Brain pericyte (primary cell): ENCODE results near the gene PFN2.
"Not testable (repeated sequence)": the region's sequence is repeated elsewhere in the genome, so short reads cannot be mapped to it uniquely, and the experiment has no call there.

Experiments
- DNase-seq: peaks from one replicate; pipeline ENCODE4 v3.0.0-alpha.2; 2012; ENCODE audit warnings: low read depth, low spot score

The PFN2 gene, protein sequence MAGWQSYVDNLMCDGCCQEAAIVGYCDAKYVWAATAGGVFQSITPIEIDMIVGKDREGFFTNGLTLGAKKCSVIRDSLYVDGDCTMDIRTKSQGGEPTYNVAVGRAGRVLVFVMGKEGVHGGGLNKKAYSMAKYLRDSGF

DNA sequence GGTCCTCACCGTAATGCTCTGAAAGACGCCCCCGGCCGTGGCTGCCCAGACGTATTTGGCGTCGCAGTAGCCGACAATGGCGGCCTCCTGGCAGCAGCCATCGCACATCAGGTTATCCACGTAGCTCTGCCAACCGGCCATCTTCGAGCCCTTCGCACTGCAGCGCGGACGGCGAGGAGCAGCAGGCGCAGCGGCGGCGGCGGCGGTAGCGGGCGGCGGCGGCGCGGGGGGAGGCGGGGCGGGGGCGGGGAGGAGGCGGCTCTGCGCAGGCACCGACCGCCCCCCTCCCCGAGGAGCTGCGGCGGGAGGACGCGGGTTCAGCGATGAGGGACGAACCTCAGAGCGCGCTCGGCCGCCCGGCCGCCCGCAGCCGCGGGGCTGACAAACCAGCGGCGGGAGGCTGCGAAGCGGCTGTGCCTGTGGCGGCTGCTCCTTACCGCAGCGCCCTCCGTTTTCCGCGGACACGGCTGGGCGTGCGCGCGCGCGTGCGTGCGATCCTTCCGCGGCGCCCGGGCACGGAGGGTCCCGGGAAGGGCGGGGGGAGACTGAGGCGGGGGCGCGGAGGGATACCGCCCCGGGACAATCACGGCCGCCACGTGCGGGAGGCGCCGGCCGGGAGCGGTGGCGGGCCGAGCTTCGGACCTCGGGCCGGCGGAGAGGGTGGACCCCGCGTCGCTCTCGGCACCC is at the start of gene PFN2:
TSS of gene PFN2 (minus strand) at position 180 of the 687 bp plus-strand sequence. CDS start at position 141, 39 bp downstream.
- DNase-seq: peak; percentile 47

DNA sequence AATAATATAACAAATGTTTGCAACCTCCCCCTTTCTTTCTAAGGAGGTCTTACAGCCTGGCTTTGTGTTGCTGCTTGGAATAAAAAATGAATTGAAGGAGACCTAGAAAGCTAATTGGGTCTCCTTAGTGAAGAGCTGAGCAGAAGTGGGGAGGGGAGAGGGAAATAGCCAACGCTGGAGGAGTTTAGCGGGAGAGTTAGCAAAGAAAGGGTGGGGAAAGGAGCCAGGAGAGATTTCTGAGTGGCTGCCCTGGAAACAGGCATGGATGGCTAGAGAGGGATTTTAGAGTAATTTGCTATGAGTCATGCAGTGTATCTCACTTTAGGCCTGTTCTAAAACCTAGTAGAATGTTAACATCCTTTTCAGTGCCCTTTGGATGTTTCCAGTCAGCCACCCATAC is 45.2 kb upstream of the PFN2 start:
- no peak for DNase-seq

DNA sequence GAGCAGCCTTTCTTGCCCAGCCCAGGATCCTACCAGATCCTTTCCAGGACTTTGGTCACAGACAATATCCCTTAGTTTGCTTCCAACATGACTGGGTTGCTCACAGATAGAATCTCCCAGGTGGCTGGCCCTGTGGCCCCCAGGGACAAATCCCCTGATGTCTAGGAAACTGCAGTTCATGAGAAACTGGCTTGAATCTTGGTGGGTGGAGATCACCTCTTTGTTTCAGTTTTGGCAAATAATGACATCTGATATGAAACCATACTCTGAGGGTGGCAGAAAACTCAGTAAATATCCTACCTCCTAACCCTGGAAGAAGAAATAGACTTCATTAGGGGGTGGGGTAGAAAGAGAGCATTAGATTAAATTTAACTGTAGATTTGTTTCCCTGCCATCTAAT is 44.1 kb upstream of the PFN2 start:
- no peak for DNase-seq

DNA sequence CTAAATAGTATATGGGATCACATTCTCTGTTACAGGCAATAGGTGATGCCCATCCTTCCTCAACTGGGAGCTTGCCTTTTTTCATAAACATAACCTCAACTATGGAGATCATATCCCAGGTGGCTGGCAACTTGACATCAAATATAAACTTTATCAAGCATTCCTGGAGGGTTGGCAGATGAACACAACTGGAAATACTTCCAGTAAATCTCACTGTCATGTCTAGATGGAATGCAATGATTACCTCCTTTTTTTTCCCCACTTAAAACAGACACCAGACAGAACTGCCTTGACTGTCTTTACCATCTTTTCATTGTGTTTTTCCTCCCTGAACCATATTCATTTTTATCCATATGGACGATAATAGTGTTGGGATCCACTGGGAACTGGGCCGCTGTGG is 43.1 kb upstream of the PFN2 start:
- no peak for DNase-seq

DNA sequence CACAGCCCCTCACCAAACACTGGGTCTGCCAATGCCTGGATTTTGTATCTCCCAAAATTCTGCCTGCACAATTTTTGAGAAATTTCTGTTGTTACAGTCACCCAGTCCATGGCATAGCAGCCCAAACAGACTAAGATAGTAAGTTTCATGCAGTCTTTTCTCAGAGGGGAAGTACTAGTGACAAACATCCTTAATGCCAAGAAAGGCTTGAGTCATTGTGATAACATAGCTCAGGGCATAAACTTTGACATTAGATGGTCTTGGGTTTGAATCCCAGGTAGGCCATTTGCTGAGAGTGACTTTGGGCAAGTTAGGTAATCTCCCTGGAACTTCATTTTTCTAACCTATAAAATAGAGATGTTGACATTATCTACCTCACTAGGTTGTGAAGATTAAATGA is 36.1 kb upstream of the PFN2 start:
- no peak for DNase-seq

DNA sequence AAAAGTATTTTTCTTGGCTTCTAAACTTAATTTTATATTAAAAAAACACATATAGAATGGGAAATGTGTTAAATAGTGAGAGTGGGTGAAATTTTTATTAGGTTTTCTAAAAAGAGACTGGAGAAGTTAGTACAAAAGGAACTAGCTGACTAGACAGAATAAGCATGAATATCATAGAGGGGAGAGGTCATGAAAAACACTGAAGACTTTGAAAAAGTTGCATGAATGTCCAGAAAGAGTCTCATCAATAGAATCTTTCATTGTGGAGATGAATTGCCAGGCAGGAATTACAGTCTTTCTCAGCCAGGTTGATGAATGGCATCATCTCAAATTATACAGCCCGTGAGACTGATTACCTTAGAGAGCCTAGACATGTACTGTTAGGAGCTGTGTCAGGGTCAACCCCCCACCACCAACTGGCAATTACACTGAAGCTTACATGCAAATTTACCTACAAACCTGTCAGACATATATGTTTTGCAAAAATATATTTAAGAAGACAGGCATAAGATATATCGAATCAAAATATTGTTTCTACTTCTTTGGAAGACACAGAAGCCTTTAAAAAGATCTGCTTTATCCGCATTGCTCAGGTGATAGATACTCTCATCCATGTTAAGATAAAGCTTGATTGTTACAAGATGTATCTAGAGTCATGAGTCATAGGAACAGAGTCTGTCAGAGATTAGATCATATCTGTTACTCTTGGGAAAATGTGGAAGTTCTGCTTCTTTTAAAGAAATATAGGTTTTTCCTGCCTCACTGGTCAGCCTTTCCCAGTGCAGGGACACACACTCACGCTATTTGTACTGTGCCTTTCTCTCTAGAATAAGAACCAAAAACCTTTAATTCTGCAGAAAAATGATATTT is 34.8 kb upstream of the PFN2 start:
- peak; percentile 12 for DNase-seq

DNA sequence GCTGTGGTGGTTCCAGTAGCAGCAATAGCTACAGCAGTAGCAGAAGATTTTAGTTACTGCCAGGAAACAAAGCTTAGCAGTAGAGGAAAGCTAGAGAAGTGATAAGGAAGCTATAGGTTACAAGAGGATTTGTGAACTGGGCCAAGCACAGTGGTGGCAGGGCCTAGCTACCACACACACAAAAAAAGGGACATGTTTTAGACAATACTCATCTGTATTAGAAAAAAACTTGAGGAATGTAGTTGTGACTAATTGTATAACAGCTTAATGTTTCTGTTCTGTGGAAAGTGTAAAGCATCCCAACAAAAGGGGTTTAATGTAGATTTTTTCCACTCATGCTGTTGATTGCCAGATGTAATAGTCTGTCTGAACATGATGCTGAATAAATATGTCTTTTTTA is 29.9 kb upstream of the PFN2 start:
- DNase-seq: no peak

DNA sequence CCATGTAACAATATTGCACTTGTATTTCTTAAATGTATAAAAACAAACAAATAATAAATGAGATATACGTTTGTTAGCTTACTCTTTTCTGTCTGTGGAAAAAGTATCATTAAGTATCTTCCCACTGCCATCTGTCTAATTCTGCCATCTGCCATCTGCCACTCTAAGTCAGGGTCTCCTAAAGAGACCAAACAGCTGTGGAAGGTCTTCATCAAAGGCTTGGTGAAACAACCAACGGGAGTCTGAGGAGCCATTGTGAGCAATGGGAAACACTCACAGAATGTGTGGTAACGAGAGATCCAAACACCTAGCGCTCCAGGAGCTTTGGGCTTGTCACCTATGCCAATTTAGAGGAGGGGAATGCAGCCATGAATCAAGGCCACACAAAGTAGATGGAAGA is 28.7 kb upstream of the PFN2 start:
- no peak for DNase-seq

DNA sequence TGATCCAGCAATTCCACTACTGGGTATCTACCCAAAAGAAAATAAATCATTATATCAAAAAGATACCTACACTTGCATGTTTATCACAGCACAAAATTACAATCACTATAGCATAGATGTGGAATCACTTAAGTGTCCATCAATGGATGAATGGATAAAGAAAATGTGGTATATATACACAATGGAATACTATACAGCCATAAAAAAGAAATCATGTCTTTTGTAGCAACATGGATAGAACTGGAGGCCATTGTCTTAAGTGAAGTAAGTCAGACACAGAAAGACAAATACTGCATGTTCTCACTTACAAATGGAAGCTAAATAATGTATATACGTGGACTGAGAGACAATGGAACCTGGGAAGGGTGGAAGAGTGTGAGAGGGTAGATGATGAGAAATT is 28.3 kb upstream of the PFN2 start:
- DNase-seq: no peak

DNA sequence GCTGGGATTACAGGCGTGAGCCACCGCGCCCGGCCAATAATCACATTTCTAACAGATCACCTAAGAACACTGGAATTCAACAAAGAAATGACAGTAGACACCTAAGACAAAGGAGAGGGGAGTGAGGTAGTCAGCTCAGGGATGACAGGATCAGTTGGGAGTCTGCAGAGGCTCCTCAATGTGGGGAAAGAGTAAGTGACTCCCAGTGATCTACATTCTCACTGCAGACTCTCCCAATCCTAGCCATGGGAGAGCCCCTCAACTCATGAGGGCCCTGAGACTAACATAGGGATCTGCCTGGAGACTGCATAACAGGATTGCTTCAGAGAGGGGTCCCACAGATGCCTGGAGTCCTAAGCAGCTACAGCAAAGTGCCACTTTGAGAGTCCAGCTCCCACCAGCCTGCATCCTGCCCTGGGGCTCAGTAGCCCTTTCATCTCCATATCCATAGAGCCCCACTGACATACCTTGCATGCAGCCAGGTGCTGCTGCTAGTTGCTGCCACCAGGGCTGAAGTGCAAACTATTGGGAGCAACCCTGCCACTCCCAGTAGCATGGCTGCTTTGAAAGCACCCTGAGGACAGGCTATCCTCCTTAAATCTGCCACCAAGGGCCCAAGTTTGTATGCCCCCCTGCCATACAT is 21.8 kb upstream of the PFN2 start:
- DNase-seq: no peak

DNA sequence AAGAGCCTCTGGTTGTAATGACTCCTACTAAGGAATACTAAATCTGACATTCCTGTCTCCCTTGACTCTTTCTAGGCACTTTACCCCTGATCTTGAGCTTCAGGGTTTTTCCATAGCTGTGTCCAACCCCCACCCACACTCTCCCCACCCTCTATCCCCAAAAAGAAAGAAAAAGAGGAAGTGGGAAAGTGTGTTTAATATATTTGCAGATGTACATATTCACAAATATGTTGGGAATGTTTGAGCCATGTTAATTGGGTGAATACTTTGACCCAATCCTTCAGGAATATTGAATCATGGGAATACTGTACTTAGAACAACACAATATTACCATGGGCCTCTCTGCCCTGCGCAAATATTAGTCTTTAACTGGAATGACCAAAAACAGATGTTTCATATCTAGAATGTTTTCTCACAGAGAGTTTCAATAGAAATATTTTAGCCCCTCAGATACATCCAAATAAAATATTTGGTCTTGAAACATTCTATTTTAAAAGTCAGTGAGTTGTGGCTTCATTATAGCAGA is 19.8 kb upstream of the PFN2 start:
- no peak for DNase-seq

DNA sequence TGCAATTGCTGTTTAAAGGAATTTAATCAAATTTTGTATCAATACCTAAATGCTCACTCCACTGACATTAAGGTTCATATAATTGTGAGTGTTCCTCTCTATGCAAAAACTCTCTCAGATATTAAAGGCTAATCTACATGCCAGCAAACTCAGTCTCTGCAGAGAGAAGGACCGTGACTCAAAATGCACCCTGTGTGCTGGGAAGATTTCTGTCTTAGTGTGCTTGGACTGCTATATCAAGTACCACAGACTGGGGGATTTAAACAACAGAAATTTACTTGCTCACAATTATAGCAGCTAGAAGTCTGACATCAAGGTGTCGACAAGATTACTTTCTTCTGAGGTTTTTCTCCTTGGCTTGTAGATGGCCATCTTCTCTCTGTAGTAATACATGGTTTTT is 18.6 kb upstream of the PFN2 start:
- no peak for DNase-seq

DNA sequence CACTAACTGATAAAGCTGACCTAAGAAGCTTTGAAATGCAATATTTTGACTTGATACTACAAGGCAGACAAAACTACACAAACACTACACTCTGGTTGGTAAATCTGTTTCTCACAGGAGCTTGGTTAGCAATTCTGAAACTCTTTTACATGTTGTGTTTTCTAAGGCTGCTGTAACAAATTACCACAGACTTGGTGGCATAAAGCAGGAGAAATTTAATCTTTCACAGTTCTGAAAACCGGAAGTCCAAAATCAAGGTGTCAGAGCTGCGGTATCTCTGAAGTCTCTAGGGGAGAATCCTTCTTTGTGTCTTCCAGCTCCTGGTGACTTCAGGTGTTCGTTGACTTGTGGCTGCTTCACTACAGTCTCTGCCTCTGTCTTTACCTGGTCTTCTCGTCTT is 12.9 kb upstream of the PFN2 start:
- DNase-seq: no peak

DNA sequence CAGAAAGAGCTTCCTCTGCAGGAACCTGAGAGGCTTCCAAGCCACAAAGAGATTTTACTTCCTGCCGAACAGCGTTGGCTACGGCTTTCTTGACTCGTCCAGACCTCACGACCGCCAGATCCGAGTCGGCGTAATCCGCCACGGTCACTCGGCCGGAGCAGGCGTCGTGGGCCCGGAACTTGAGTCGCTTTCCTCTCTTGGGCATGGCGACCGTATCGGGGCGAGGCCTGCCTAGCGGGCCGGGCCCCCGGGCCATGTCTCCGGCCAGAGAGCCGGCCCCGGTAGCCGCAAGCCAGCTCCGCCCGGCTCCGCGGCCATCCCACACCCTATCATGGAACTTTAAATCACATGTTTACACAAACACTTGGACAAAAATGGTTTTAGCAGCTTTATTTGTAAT is 12.4 kb upstream of the PFN2 start:
- DNase-seq: not testable (repeated sequence)

DNA sequence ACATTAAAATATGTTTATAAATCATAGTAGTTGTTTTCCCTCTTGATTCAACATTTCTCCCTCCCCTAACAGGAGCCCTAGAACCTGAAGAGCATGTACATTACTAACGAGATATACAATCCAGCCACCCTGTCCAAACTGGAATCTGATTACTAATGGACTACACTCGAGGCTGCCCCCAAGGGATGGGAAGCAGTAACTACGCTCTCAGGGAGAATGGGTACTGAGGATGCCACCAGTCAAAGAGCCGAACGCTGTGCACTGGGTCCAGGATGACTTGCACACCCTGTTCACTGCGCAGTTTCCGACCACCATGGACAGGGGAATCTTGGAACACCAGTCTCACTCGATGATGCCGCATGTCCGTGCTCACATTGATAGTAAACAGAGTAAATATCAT is 11.3 kb upstream of the PFN2 start:
- DNase-seq: not testable (repeated sequence)

DNA sequence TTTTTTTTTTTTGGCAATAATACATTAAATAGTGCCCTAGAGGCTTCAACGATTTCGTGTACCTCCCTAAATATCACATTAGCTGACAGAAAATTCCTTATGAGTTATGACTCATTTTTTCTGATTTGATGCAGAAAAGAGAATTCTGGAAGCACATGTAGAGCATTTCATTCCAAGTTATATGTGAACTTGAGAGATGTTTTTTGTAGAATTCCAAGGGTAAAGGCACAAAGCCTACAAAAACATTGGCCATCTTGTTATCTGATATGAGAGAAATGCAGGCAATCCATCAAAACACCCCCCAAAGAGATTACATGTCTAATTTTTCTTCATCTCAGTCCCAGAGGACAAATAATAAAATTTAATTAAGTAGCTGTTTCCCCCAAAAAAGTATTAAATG is 6.7 kb upstream of the PFN2 start:
- DNase-seq: no peak

DNA sequence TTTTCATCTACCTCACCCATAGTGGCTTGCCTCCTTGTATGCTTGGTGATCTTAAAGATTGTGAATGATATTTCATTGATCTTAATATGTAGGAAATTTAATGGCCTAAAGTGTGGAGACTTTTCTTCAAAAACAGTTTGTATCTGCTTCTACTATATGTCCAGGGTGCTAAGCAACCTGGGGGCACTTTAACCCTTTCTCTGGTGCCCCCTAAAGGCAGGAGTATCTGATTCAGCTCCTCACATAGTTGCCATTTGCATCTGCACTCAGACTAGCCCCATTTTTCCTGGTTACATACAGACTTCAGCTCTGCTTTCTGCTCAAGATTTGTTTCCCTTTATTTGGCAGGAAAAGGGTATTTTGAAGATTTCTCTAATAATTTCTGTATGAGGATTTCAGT is 5.2 kb upstream of the PFN2 start:
- DNase-seq: no peak

DNA sequence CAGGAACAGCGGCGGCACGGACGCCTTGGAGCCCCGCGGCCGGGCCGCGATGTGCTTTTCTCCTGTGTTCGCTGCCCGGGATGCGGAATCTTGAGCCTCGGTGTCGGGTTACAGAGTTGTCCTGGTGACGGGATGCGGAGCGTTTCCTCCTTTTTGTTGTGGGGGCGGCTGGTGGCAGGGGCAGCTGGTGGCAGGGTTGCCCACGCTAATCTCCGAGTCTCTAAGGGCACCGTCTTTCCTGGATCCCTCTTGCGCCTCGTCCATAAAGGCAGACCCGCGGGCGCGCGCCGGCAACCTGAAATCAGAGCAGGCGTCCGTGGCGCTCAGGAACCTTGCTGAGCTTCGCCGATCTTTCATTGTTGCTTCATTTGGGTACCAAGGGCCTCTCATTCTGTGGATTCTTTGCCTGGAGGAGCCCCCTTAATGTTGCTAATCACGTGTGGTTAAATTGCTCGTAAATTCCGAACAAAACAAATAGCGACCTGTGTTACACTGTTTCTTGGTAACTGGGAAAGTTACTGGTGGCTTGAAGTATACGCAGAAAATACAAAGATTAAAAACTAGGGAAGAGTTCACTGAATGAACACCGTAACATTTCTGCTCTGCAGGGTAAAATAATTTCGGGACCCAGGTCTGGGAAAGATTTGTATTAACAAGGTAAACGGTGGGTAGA is 844 bp upstream of the PFN2 start:
- peak; percentile 48 for DNase-seq

DNA sequence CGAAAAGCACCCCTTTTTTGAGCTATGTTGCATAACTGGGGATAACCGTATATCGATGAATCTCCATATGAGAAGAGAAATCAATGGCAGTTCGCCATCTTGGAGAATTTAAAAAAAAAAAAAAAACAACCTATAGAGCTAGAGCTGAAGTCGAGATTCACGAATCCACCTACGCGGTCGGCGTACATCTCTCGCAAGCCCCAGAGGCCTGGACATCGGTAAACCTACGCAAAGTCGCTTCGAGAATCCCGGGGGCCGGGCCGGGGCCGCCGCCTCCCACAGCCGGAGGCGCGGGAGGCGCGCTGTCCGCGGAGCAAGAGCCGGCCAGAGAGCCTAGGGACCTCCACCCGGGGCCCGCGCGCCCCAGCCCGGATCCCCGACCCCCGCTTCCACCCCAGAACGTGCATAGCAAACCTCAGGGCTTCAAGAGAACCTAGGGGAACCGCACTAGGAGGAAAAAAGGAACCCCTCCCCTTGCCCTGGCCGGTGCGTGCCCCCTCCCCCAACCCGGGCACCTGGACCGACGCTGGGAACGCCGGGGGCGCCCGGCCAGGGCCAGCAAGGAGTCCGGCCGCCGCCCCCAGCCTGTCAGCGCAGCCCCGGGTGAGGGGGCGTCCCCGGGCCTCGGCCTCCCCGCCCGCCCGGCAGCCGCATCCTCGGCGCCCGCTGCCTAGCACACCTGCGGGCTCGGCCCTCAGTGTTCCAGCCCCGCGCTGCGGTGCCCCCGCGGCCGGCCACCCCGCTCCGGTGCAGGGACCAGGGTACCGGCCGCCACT is 567 bp downstream of the PFN2 start:
- DNase-seq: peak; percentile 55

DNA sequence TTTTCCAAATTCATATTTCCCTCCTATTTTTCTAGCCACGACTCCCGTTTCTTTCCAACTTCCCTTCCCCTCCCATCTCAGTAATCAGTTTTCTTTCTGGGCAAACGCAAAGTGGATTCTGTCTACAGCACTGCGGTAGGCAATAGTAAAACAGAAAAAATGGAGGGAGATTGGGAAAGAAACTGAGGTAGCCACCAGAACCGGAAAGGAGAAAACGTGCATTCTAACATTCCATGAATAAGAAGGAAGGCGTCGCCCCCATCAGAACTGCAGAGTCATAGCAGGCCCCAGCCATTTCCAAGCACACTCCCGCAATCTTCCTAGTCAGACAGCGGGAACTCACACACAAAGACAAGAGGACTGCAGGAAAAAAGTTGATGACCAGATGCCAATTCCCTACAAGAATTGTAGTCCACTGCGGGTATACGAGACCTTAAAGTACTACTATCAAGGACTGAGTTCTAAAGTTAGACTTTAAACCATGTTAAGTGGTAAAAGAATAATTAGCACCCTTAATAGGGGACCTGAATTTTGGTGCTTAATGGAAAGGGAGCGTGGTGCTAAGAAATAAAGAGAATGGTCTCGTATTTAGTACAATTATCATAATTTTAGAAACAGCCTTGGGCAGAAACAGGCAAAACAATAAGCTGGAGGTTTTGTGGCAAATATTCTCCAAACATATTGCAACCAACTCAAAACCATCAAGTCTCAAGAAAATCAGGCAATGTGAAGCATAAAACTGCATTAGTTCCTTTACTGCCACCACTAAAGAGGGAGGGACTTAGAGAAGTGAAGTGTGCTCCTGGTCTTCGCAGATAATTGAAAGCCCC is 1.4 kb downstream of the PFN2 start:
- DNase-seq: no peak
